H1 (cell line): ENCODE data around the gene CFAP74. TPM values are rescaled to one million over a fixed set of nuclear protein-coding genes. Genes with fewer than 3 reads are reported as not detected.

ENCODE experiments used
- BACH1 ChIP-seq: IDR thresholded peaks from 2 replicates; pipeline ENCODE4 v1.6.1; 2012; ENCODE audit warnings: low read length, improper control_type of control experiment
- GABPA ChIP-seq: IDR thresholded peaks from 2 replicates; pipeline ENCODE4 v1.6.1; 2011; ENCODE audit warnings: mild to moderate bottlenecking, low read length, moderate library complexity, borderline replicate concordance; ENCODE audit not compliant: insufficient read depth
- KDM4A ChIP-seq: IDR thresholded peaks from one replicate; pipeline ENCODE4 v1.7.1; 2012; ENCODE audit warnings: low read depth, mild to moderate bottlenecking, moderate library complexity, low read length, inconsistent platforms; ENCODE audit not compliant: severe bottlenecking
- POLR2A ChIP-seq, 2 experiments: IDR thresholded peaks; 1 replicate in 1 of 2; 2 replicates in 1 of 2; pipeline ENCODE4 v1.6.1; 2011; ENCODE audit warnings: low read depth in 2 of 2, low read length in 2 of 2, mild to moderate bottlenecking in 2 of 2; ENCODE audit errors: control extremely low read depth in 1 of 2
- RBBP5 ChIP-seq: IDR thresholded peaks from 2 replicates; pipeline ENCODE4 v1.7.1; 2012; ENCODE audit warnings: low read depth, mild to moderate bottlenecking, inconsistent platforms, low read length, moderate library complexity, borderline replicate concordance
- polyA plus RNA-seq, 7 experiments: library from polyadenylated mRNA; depleted of rRNA in 3 of 7; stranded (reverse) in 5 of 7; unstranded in 2 of 7; fragments of >200 nt in 5 of 7; fragments of 200-250 nt in 2 of 7; gene quantifications; 1 replicate in 5 of 7; 2 replicates in 1 of 7; 4 replicates in 1 of 7; pipeline versions ENCODE4 v1.2.1 to v1.2.3, GENCODE V29; 2011 to 2013; ENCODE audit warnings: missing spikeins in 2 of 7, mixed read lengths in 2 of 7
- total RNA-seq: library from RNA; stranded (reverse); fragmentation: NEBNext Ultra II Directional; extraction: Animal tissue kit (Norgen Biotek cat#: 25700); gene quantifications from 2 replicates; pipeline ENCODE4 v1.2.1, GENCODE V29; 2021

Gene CFAP74
- total and polyA plus RNA-seq, 2 of the 8 experiments (the other 6 are each of a cell fraction or from before 2014, with no cell fraction given), result 0.09 to 0.20 TPM

DNA sequence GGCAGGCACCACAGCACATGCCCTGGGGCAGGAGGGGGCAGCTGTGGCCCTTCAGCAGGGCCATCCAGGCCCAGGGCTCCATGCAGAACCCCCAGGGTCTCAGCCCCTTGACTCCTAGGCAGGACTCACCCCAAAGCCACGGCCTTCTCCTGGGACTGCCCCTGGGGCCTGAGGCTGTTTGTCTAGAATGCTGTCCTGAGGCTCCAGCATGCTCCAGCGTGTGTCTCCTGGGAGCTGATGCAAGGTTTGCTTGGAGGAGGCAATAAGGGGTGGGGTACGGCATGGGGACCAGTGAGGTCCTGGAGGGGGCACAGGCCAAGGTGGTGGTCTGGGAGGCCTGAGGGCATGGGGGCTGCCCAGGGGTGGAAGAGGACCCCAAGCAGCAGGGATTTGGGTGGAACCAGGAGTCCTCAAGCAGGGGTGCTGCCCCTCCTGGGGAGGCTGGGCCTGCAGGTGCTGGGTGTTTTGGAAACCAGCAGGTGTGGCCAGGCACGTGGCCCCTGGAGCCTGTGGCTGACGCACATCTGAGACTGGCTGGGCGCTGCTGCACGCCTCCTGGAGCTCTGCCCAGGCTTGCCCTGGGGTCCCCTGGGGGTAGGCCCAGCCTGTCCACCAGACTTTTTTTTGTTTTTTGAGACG is 96.4 kb downstream of the CFAP74 start (continued):
- TF ChIP-seq GABPA, result no peak
- TF ChIP-seq BACH1, result no peak
- no peak for TF ChIP-seq POLR2A (IDR thresholded peaks at IDR 0.05; ENCODE audit: control extremely low read depth in 1 of 2, low read depth in 2 of 2, low read length in 2 of 2)
- no peak for TF ChIP-seq KDM4A
- TF ChIP-seq RBBP5, result no peak
